ENCODE data around the gene NPFFR1. TPM values are rescaled to one million over a fixed set of nuclear protein-coding genes. Genes with fewer than 3 reads are reported as not detected.

NPFFR1 gene
- polyA plus RNA-seq, 6 donors from 2014 or later = not detected

- Mint-ChIP-seq H3K4me3 (no peak overlapping the region), H3K9me3 (peaks cover 0 to 2% (median 0%) of the 10 kb centered on the region in 7 donors), H3K27ac (no peak overlapping the region), H3K36me3 (no peaks in the 10 kb centered on the region), H3K27me3 (peaks cover 7 to 20% (median 19%) of the 10 kb centered on the region in 3 donors), H3K4me1 (peaks cover 14 to 21% (median 15%) of the 10 kb centered on the region in 3 donors)
- ATAC-seq (ENCODE audit: low read depth in 2 of 2) (no peak), DNase-seq (no peak)
Observed at GRCh38 chr10:70308121-70309060, 24.6 kb upstream of the NPFFR1 start.

GRCh38 chr10:70306886-70307520, 23.2 kb upstream of the NPFFR1 start:
- Mint-ChIP-seq H3K36me3 (no peaks in the 10 kb centered on the region), H3K9me3 (peaks cover 0 to 2% (median 0%) of the 10 kb centered on the region in 7 donors), H3K27me3 (peaks cover 0 to 13% (median 12%) of the 10 kb centered on the region in 3 donors), H3K4me1 (peaks cover 12 to 21% (median 14%) of the 10 kb centered on the region in 3 donors), H3K27ac (peak overlapping the region in 1 of 6 donors; percentile 75), H3K4me3 (peak overlapping the region in 1 of 8 donors; percentile 24)
- ATAC-seq (ENCODE audit: low read depth in 2 of 2) = no peak
- no peak for DNase-seq

- Mint-ChIP-seq H3K9me3 (peaks cover 0 to 2% (median 0%) of the 10 kb centered on the region in 7 donors), H3K27ac (peak overlapping the region in 1 of 6 donors; percentile 23), H3K27me3 (peaks cover 0 to 7% (median 5%) of the 10 kb centered on the region in 3 donors), H3K4me3 (peak overlapping the region in 1 of 8 donors; percentile 24), H3K4me1 (peaks cover 12 to 21% (median 14%) of the 10 kb centered on the region in 3 donors), H3K36me3 (no peaks in the 10 kb centered on the region)
- peak; percentile 25 for DNase-seq
- peak; percentile 83 to 91 for ATAC-seq (ENCODE audit: low read depth in 2 of 2)
Observed at GRCh38 chr10:70306181-70306705, 22.4 kb upstream of the NPFFR1 start.

- no peaks in the 10 kb centered on the region for H3K36me3 Mint-ChIP-seq
- no peaks in the 10 kb centered on the region for H3K27me3 Mint-ChIP-seq
- no peak for ATAC-seq (ENCODE audit: low read depth in 2 of 2)
- no peak overlapping the region for H3K4me3 Mint-ChIP-seq
- H3K9me3 Mint-ChIP-seq = peaks cover 0 to 2% (median 0%) of the 10 kb centered on the region in 7 donors
- DNase-seq = no peak
- H3K27ac Mint-ChIP-seq = no peak overlapping the region
- peaks cover 12 to 21% (median 14%) of the 10 kb centered on the region in 3 donors for H3K4me1 Mint-ChIP-seq
Observed at GRCh38 chr10:70303730-70304129, 19.9 kb upstream of the NPFFR1 start.

GRCh38 chr10:70302292-70302691, 18.5 kb upstream of the NPFFR1 start:
- Mint-ChIP-seq H3K4me1 (peaks cover 12 to 21% (median 14%) of the 10 kb centered on the region in 3 donors), H3K27me3 (no peaks in the 10 kb centered on the region), H3K4me3 (no peak overlapping the region), H3K9me3 (peaks cover 0 to 2% (median 0%) of the 10 kb centered on the region in 7 donors), H3K36me3 (no peaks in the 10 kb centered on the region), H3K27ac (no peak overlapping the region)
- no peak for ATAC-seq (ENCODE audit: low read depth in 2 of 2)
- DNase-seq = no peak

GRCh38 chr10:70300908-70301597, 17.2 kb upstream of the NPFFR1 start:
- Mint-ChIP-seq H3K27me3 (no peaks in the 10 kb centered on the region), H3K9me3 (peaks cover 0 to 1% (median 0%) of the 10 kb centered on the region in 7 donors), H3K36me3 (no peaks in the 10 kb centered on the region), H3K4me3 (no peak overlapping the region), H3K27ac (no peak overlapping the region), H3K4me1 (peaks cover 2 to 10% (median 3%) of the 10 kb centered on the region in 3 donors)
- ATAC-seq (ENCODE audit: low read depth in 2 of 2) = no peak
- DNase-seq = no peak

- ATAC-seq (ENCODE audit: low read depth in 2 of 2) (no peak), DNase-seq (no peak)
- H3K27me3 Mint-ChIP-seq = peaks cover 0 to 3% (median 3%) of the 10 kb centered on the region in 3 donors
- no peak overlapping the region for H3K4me3 Mint-ChIP-seq
- H3K36me3 Mint-ChIP-seq = no peaks in the 10 kb centered on the region
- H3K9me3 Mint-ChIP-seq = peaks cover 0 to 1% (median 0%) of the 10 kb centered on the region in 7 donors
- H3K4me1 Mint-ChIP-seq = peaks cover 0 to 5% (median 0%) of the 10 kb centered on the region in 3 donors
- no peak overlapping the region for H3K27ac Mint-ChIP-seq
Observed at GRCh38 chr10:70300461-70300860, 16.7 kb upstream of the NPFFR1 start.

- Mint-ChIP-seq H3K4me3 (no peak overlapping the region), H3K36me3 (no peaks in the 10 kb centered on the region), H3K27me3 (peaks cover 0 to 6% (median 6%) of the 10 kb centered on the region in 3 donors), H3K27ac (no peak overlapping the region), H3K9me3 (peaks cover 0 to 1% (median 0%) of the 10 kb centered on the region in 7 donors), H3K4me1 (no peaks in the 10 kb centered on the region)
- no peak for DNase-seq
- ATAC-seq (ENCODE audit: low read depth in 2 of 2) = no peak
Observed at GRCh38 chr10:70299876-70300275, 16.1 kb upstream of the NPFFR1 start.

GRCh38 chr10:70298393-70298792, 14.6 kb upstream of the NPFFR1 start:
- no peak for DNase-seq
- no peak for ATAC-seq (ENCODE audit: low read depth in 2 of 2)
- Mint-ChIP-seq H3K9me3 (peaks cover 0 to 1% (median 0%) of the 10 kb centered on the region in 7 donors), H3K4me1 (peaks cover under 1 to 3% (median under 1%) of the 10 kb centered on the region in 3 donors), H3K27me3 (peaks cover 6% of the 10 kb centered on the region in 3 donors), H3K27ac (no peak overlapping the region), H3K4me3 (no peak overlapping the region), H3K36me3 (no peaks in the 10 kb centered on the region)

GRCh38 chr10:70297224-70297623, 13.4 kb upstream of the NPFFR1 start:
- Mint-ChIP-seq H3K36me3 (no peaks in the 10 kb centered on the region), H3K27me3 (peaks cover 6 to 10% (median 6%) of the 10 kb centered on the region in 3 donors), H3K4me3 (no peak overlapping the region), H3K4me1 (peaks cover 5 to 8% (median 7%) of the 10 kb centered on the region in 3 donors), H3K27ac (peak overlapping the region in 1 of 6 donors; percentile 38), H3K9me3 (peaks cover 0 to 1% (median 0%) of the 10 kb centered on the region in 7 donors)
- DNase-seq (no peak), ATAC-seq (ENCODE audit: low read depth in 2 of 2) (no peak)

- ATAC-seq (ENCODE audit: low read depth in 2 of 2) = no peak
Observed at GRCh38 chr10:70296406-70296899, 12.6 kb upstream of the NPFFR1 start.

GRCh38 chr10:70295926-70296325, 12.1 kb upstream of the NPFFR1 start:
- Mint-ChIP-seq H3K4me3 (no peak overlapping the region), H3K36me3 (no peaks in the 10 kb centered on the region), H3K27me3 (peaks cover 6 to 10% (median 6%) of the 10 kb centered on the region in 3 donors), H3K9me3 (no peaks in the 10 kb centered on the region), H3K4me1 (peaks cover 5 to 8% (median 7%) of the 10 kb centered on the region in 3 donors), H3K27ac (no peak overlapping the region)
- ATAC-seq (ENCODE audit: low read depth in 2 of 2) (no peak), DNase-seq (no peak)

More at GRCh38 chr10:70296406-70296899, 12.6 kb upstream of the NPFFR1 start:
- H3K27ac Mint-ChIP-seq = no peak overlapping the region
- H3K27me3 Mint-ChIP-seq = peaks cover 6 to 10% (median 6%) of the 10 kb centered on the region in 3 donors
- no peak for DNase-seq
- H3K36me3 Mint-ChIP-seq = no peaks in the 10 kb centered on the region
- peaks cover 0 to 1% (median 0%) of the 10 kb centered on the region in 7 donors for H3K9me3 Mint-ChIP-seq
- H3K4me1 Mint-ChIP-seq = peaks cover 5 to 8% (median 7%) of the 10 kb centered on the region in 3 donors
- no peak overlapping the region for H3K4me3 Mint-ChIP-seq
